HG03460 (cell line): ENCODE results near the gene BRINP1.

ENCODE experiments used
- ATAC-seq: cut with Tn5 transposase; IDR thresholded peaks from one replicate; pipeline ENCODE4 v1.9.1; 2021; ENCODE audit not compliant: unreplicated experiment

BRINP1 gene

DNA sequence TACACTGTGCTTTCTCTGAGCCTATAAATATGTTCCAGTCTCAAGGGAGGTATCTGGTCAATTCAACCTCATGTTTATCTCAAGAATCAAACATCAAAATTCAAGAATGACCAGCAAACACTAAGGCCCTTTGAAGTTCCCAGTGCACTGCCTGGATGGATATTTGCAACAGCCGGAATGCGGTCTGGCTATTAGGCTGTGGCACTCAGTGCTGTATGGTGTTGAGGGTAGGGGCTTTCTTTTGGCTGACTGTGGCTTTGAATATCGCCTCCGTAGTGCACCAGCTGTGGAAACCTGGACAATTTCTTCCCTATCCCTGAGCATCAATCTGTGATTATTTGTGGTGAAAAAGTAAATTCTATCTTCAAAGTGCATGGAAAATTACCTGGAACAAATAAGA lies 220.4 kb downstream of the BRINP1 start:
- no peak for ATAC-seq

DNA sequence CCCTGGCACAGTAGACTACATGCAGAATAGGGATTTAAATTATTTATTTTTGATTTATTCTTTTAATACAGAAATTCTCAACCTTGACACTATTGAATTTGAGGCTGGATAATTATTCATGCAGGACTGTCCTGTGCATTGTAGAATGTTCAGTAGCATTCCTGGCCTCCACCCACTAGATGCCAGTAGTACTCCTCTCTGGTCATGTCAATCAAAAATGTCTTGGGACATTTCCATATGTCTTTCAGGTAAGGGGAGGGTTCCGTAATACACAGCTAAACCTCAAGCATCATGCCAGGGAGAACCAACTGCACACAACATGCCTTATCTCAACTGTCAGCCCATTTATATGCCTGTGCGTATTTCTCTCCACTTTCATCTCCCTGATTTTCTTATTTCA lies 231.8 kb downstream of the BRINP1 start:
- ATAC-seq, result no peak

DNA sequence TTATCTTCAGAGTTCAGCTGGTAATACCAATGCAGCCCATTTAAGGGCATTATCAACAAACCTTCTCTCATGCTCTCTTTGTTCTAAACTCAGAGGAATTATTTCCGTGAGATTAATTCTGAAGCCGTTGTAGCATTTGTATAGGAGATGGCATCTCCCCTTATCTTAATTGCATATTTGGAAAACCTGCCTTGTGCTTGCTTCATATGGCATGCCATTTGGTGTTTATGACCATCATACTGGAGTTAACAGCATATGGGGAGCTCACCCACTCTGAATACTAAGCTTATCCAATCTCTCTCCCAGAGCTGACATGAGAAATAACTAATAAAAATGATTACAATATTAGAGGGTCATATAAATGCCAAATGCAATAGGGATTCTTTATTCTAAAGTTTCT lies 243.2 kb downstream of the BRINP1 start:
- ATAC-seq, result no peak

DNA sequence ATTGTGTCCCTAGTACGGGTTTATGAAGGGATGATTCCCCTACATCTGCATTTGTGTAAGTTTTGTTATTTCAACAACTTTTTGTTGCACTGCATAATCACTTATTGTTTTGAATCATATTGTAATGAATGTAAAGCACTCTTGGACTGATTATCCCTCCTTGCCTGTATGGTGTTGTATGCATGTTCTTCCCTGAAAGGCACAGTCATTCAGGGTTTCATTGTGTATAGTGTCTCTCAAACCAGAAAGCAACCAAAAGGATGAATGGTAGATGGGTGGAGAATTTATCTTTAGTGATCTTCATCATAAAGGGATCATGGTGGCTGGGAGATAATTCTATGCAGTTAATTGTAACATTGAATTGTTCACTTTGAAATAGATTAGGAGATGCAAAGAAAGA lies 247.3 kb downstream of the BRINP1 start:
- no peak for ATAC-seq

DNA sequence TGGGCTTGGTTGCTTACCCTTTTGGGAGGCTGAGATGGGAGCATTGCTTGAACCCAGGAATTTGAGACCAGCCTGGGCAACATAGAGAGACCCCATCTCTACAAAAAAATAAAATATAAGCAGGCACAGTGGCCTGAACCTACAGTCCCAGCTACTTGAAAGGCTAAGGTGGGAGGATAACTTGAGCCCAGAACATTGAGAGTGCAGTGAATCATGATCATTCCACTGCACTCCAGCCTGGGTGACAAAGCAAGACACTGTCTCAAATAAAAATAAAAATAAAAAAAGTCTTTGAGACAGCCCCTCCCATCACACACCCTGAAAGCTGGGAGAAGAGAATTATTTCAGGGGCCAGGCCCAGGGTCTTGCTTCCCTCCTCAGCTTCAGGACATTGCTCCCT lies 251.8 kb downstream of the BRINP1 start:
- ATAC-seq, result no peak
